Stimulated activated CD8-positive, alpha-beta memory T cell treated with anti-CD3 and anti-CD28 coated beads, Interleukin-12 subunit alpha, Interleukin-12 subunit beta, amount 100 ng/mL, for 24 hours (primary cell): Measurements from ENCODE around the gene SARM1.

Source experiments
- DNase-seq: peaks from one replicate; pipeline ENCODE4 v3.0.0-alpha.2; 2020; ENCODE audit errors: extremely low read depth

Gene SARM1

GRCh38 chr17:28395968-28396367 lies 24.5 kb downstream of the SARM1 start:
- no peak for DNase-seq

- DNase-seq = no peak
These were observed 25.2 kb downstream of the SARM1 start for GRCh38 chr17:28396635-28397239.

- no peak for DNase-seq
These were observed 25.8 kb downstream of the SARM1 start for GRCh38 chr17:28397275-28397674.

- DNase-seq = no peak
These were observed 26.3 kb downstream of the SARM1 start for GRCh38 chr17:28397687-28398279.

- DNase-seq = no peak
These were observed 26.9 kb downstream of the SARM1 start for GRCh38 chr17:28398280-28398981.

GRCh38 chr17:28399808-28400207 lies 28.3 kb downstream of the SARM1 start:
- DNase-seq = no peak

GRCh38 chr17:28402224-28402630 lies 30.7 kb downstream of the SARM1 start:
- DNase-seq = no peak

- no peak for DNase-seq
These were observed 31.4 kb downstream of the SARM1 start for GRCh38 chr17:28402844-28403243.

GRCh38 chr17:28404007-28404406 lies 32.5 kb downstream of the SARM1 start:
- DNase-seq = no peak

GRCh38 chr17:28404461-28404811 lies 32.9 kb downstream of the SARM1 start:
- DNase-seq = no peak

GRCh38 chr17:28404812-28405570 lies 33.5 kb downstream of the SARM1 start:
- DNase-seq = no peak

GRCh38 chr17:28405632-28406472 lies 34.4 kb downstream of the SARM1 start, which contains the start of gene SLC46A1:
Gene SLC46A1 (minus strand): TSS chr17:28406212. CDS start chr17:28406114, 98 bp downstream.
- peak; percentile 22 for DNase-seq

GRCh38 chr17:28406473-28406814 lies 35.0 kb downstream of the SARM1 start:
- DNase-seq = no peak

GRCh38 chr17:28407130-28407973 lies 35.9 kb downstream of the SARM1 start:
- DNase-seq = no peak

- DNase-seq = no peak
These were observed 36.4 kb downstream of the SARM1 start for GRCh38 chr17:28407974-28408306.

- no peak for DNase-seq
These were observed 40.6 kb downstream of the SARM1 start for GRCh38 chr17:28412099-28412498.

- DNase-seq = no peak
These were observed 42.3 kb downstream of the SARM1 start for GRCh38 chr17:28413804-28414203.

GRCh38 chr17:28415886-28416285 lies 44.4 kb downstream of the SARM1 start:
- no peak for DNase-seq

- no peak for DNase-seq
These were observed 45.3 kb downstream of the SARM1 start for GRCh38 chr17:28416703-28417311.

- no peak for DNase-seq
These were observed 50.4 kb downstream of the SARM1 start for GRCh38 chr17:28421787-28422305.
